Caki2 (cell line): ENCODE data around the gene BLM. TPM values are rescaled to one million over a fixed set of nuclear protein-coding genes. Genes with fewer than 3 reads are reported as not detected.

Experiments
- DNase-seq: peaks from one replicate; pipeline ENCODE4 v3.0.0-alpha.2; 2015; ENCODE audit warnings: low read depth
- in situ Hi-C: cut with HindIII; loops from 2 replicates; pipeline ENCODE4 v1.10.0; 2016; ENCODE audit warnings: low sequenced_read_pairs, low pct_unique_long_range_greater_than_20kb, mixed read lengths
- total RNA-seq: library from RNA; depleted of rRNA; stranded (reverse); fragments of >200 nt; shearing (Covaris generic); gene quantifications from 2 replicates; pipeline ENCODE4 v1.2.3, GENCODE V29; 2014; ENCODE audit warnings: low replicate concordance; rRNA removed

The BLM gene
- total RNA-seq, 1 experiment from 2014 or later, result 12.5 TPM

- in situ Hi-C loops, result no loop called here
Measured at GRCh38 chr15:90857337-90857736, 140.2 kb downstream of the BLM start.

GRCh38 chr15:90857883-90858443 lies 140.8 kb downstream of the BLM start:
- no peak for DNase-seq
- in situ Hi-C loops, result no loop called here

More at GRCh38 chr15:90857337-90857736, 140.2 kb downstream of the BLM start:
- DNase-seq, result no peak

GRCh38 chr15:90859234-90860131 lies 142.3 kb downstream of the BLM start:
- in situ Hi-C loops, result no loop called here
- no peak for DNase-seq

GRCh38 chr15:90860450-90860849 lies 143.3 kb downstream of the BLM start:
- in situ Hi-C loops, result no loop called here
- no peak for DNase-seq

- DNase-seq, result no peak
- in situ Hi-C loops, result no loop called here
Measured at GRCh38 chr15:90860942-90861675, 144.0 kb downstream of the BLM start.

- DNase-seq, result no peak
- in situ Hi-C loops, result no loop called here
Measured at GRCh38 chr15:90862487-90862886, 145.3 kb downstream of the BLM start.

GRCh38 chr15:90862964-90863778 lies 146.0 kb downstream of the BLM start:
- no peak for DNase-seq
- in situ Hi-C loops, result no loop called here

- in situ Hi-C loops, result no loop called here
Measured at GRCh38 chr15:90863987-90864386, 146.8 kb downstream of the BLM start.

GRCh38 chr15:90864507-90864906 lies 147.4 kb downstream of the BLM start:
- in situ Hi-C loops, result no loop called here
- DNase-seq, result no peak

More at GRCh38 chr15:90863987-90864386, 146.8 kb downstream of the BLM start:
- DNase-seq, result no peak

GRCh38 chr15:90865702-90866101 lies 148.6 kb downstream of the BLM start:
- DNase-seq, result no peak
- in situ Hi-C loops, result no loop called here

Other genes with a start within 250 kb of the BLM start
- gene CRTC3, start 187.4 kb upstream of the BLM start, total RNA-seq, result 2.4 and 5.3 TPM in 2 replicates
- 26.1 and 29.7 TPM in 2 replicates for gene FURIN, start 151.2 kb downstream of the BLM start, total RNA-seq
- not detected in 2 replicates for gene FES, start 167.2 kb downstream of the BLM start, total RNA-seq
- 17.7 and 28.0 TPM in 2 replicates for gene MAN2A2, start 186.0 kb downstream of the BLM start, total RNA-seq
- gene HDDC3, start 215.2 kb downstream of the BLM start, total RNA-seq, result 23.9 and 38.5 TPM in 2 replicates
- gene UNC45A, start 217.9 kb downstream of the BLM start, total RNA-seq, result 99.4 and 149 TPM in 2 replicates
- 45.0 and 70.4 TPM in 2 replicates for gene RCCD1, start 237.5 kb downstream of the BLM start, total RNA-seq